Suprapubic skin (tissue), 4 donors: ENCODE data around the gene BUD23. TPM values are rescaled to one million over a fixed set of nuclear protein-coding genes. Genes with fewer than 3 reads are reported as not detected.

Experiments
- DNase-seq, 2 donors: peaks; one replicate each; pipeline ENCODE4 v3.0.0-alpha.2; 2019; ENCODE audit warnings: low spot score in 2 of 2
- H3K27ac ChIP-seq: fragments of 200-600 bp; sonication (generic); one replicate; pipeline ENCODE4 v1.5.1; 2019
- H3K27me3 ChIP-seq: fragments of 200-600 bp; sonication (generic); one replicate; pipeline ENCODE4 v1.5.1; 2019
- H3K36me3 ChIP-seq: fragments of 200-600 bp; sonication (generic); one replicate; pipeline ENCODE4 v1.5.1; 2019
- H3K4me1 ChIP-seq: fragments of 200-600 bp; sonication (generic); one replicate; pipeline ENCODE4 v1.5.1; 2019
- H3K4me3 ChIP-seq: fragments of 200-600 bp; sonication (generic); one replicate; pipeline ENCODE4 v1.5.1; 2019; ENCODE audit warnings: mild to moderate bottlenecking
- H3K9me3 ChIP-seq: fragments of 200-600 bp; sonication (generic); one replicate; pipeline ENCODE4 v1.5.1; 2019
- EP300 ChIP-seq: sonication (generic); formaldehyde crosslinking; IDR thresholded peaks from one replicate; pipeline ENCODE4 v1.6.1; 2017; ENCODE audit warnings: antibody characterized with exemption
- POLR2A ChIP-seq, 2 donors: fragments of 450-650 bp; IDR thresholded peaks; one replicate each; pipeline ENCODE4 v1.6.1; 2017; ENCODE audit warnings: antibody characterized with exemption in 2 of 2, mild to moderate bottlenecking in 2 of 2, moderate library complexity in 2 of 2
- POLR2AphosphoS5 ChIP-seq, 3 donors: sonication (generic); formaldehyde crosslinking; IDR thresholded peaks; one replicate each; pipeline ENCODE4 v1.6.1; 2017; ENCODE audit warnings: antibody characterized with exemption in 3 of 3
- WGBS: methylation state at CpG from one replicate; pipeline ENCODE4 v1.1.5; 2018; 5-methylcytosine and 5-hydroxymethylcytosine counted together
- total RNA-seq, 4 donors: library from RNA; depleted of rRNA; stranded (reverse); fragments of >200 nt; gene quantifications; one replicate each; pipeline ENCODE4 v1.1.0, GENCODE V29; 2016
- TF ChIP-seq, protein P1 (sequence below), 2 donors: fragments of 200-600 bp in 1 of 2; fragments of 450-650 bp in 1 of 2; sonication (generic) in 1 of 2; IDR thresholded peaks; one replicate each; pipeline ENCODE4 v1.5.1; 2016 to 2019; ENCODE audit warnings: antibody characterized with exemption in 2 of 2, mild to moderate bottlenecking in 1 of 2, moderate library complexity in 1 of 2

BUD23 gene
- total RNA-seq, 4 donors from 2014 or later, result 48.1 to 65.8 (median 53.8) TPM

DNA sequence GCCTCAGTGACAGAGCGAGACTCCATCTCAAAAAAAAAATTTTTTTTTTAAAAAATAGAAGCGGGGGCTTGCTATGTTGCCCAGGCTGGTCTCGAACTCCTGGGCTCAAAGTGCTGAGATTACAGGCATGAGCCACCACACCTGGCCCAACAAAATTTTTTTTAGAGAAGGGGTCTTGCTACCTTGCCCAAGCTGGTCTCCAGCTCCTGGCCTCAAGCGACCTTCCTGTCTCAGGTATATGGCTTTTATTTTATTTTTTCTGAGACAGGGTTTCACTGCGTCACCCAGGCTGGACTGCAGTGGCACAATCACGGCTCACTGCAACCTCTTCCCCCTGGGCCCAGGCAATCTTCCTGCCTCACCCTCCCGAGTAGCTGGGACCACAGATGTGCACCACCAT, 56.8 kb downstream of the BUD23 start:
- Histone ChIP-seq H3K36me3 (peaks cover 21% of the 10 kb centered on the region), H3K4me1 (peaks cover 36% of the 10 kb centered on the region), H3K27me3 (no peaks in the 10 kb centered on the region), H3K9me3 (no peaks in the 10 kb centered on the region), H3K4me3 (no peak overlapping the region), H3K27ac (peak overlapping the region; percentile 44)
- TF ChIP-seq POLR2AphosphoS5 (IDR thresholded peaks at IDR 0.05), result no peak
- no peak for TF ChIP-seq POLR2A (IDR thresholded peaks at IDR 0.05)
- TF ChIP-seq, protein P1, sequence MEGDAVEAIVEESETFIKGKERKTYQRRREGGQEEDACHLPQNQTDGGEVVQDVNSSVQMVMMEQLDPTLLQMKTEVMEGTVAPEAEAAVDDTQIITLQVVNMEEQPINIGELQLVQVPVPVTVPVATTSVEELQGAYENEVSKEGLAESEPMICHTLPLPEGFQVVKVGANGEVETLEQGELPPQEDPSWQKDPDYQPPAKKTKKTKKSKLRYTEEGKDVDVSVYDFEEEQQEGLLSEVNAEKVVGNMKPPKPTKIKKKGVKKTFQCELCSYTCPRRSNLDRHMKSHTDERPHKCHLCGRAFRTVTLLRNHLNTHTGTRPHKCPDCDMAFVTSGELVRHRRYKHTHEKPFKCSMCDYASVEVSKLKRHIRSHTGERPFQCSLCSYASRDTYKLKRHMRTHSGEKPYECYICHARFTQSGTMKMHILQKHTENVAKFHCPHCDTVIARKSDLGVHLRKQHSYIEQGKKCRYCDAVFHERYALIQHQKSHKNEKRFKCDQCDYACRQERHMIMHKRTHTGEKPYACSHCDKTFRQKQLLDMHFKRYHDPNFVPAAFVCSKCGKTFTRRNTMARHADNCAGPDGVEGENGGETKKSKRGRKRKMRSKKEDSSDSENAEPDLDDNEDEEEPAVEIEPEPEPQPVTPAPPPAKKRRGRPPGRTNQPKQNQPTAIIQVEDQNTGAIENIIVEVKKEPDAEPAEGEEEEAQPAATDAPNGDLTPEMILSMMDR (IDR thresholded peaks at IDR 0.05), result no peak
- no peak for TF ChIP-seq EP300
- DNase-seq, result no peak
- WGBS, result 91% methylated on average over 7 of the region's 7 CpGs

DNA sequence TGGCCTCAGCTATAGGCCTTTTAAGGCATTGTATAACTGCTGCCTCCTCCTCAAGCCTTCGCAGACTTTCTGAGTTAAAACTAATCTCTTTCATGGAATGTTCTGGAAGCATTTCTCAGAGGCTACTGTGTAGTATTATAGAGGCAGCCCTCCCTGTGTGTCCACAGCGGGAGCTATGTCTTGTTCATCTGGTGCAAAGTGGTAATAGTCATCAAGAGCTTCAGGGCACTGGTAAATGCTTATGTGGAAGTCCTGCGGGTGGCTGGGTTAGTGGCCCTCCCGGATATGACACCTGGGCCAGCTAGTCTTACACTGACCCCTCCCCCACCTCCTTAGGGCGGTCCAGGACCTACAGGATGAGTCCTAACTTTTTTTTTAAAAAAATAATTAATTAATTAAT, 57.4 kb downstream of the BUD23 start:
- no peaks in the 10 kb centered on the region for H3K9me3 ChIP-seq
- TF ChIP-seq EP300 (no peak), POLR2A (IDR thresholded peaks at IDR 0.05) (no peak), POLR2AphosphoS5 (IDR thresholded peaks at IDR 0.05) (no peak)
- TF ChIP-seq, protein P1 (IDR thresholded peaks at IDR 0.05), result no peak
- no peak overlapping the region for H3K4me3 ChIP-seq
- peak overlapping the region; percentile 44 for H3K27ac ChIP-seq
- no peaks in the 10 kb centered on the region for H3K27me3 ChIP-seq
- H3K4me1 ChIP-seq, result peaks cover 31% of the 10 kb centered on the region
- DNase-seq, result no peak
- 82% methylated on average over 5 of the region's 5 CpGs for whole genome bisulfite sequencing
- H3K36me3 ChIP-seq, result peaks cover 17% of the 10 kb centered on the region

DNA sequence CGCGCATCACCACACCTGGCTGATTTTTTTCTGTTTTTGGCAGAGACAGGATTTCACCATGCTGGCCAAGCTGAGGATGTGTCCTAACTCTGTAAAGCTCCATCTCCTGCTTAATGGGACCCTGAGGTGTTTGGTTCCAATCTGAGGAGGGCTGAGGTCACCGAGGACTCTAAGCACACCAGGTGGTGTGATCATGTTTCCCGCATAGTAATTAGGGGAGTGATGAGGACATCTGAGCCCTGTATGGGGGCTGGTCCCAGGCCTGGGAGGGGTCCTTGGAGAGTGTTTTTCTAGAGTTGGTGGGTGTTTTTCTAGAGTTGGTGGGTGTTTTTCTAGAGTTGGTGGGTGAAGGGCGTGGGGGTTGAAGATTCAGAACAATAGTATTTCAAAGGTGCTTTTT, 58.2 kb downstream of the BUD23 start:
- H3K9me3 ChIP-seq, result no peaks in the 10 kb centered on the region
- H3K27me3 ChIP-seq, result no peaks in the 10 kb centered on the region
- TF ChIP-seq, protein P1 (IDR thresholded peaks at IDR 0.05), result no peak
- TF ChIP-seq EP300, result no peak
- no peak for TF ChIP-seq POLR2AphosphoS5 (IDR thresholded peaks at IDR 0.05)
- no peak for TF ChIP-seq POLR2A (IDR thresholded peaks at IDR 0.05)
- peaks cover 31% of the 10 kb centered on the region for H3K4me1 ChIP-seq
- peak overlapping the region; percentile 75 for H3K27ac ChIP-seq
- WGBS, result 95% methylated on average over 3 of the region's 5 CpGs
- H3K4me3 ChIP-seq, result no peak overlapping the region
- peaks cover 9% of the 10 kb centered on the region for H3K36me3 ChIP-seq
- DNase-seq, result no peak

DNA sequence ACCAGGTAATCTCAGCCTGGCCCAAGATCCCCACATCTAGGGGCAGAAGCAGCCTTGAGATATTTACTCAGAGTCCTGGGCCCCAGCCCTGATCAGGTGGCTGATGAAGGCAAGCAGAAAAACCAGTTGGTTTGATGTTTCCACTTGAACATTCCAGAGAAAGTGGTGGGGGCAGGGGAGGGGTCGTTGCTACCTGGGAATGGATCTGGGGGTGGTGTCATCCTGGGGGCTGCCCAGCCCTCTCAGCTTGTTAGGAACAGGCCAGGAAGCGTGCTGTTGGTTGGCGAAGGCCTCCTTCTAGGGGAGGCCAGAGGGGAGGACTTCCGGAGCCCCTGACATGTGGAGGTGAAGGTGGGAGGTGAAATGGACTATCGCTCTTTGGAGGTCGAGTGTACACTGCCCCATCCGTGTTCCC, 58.9 kb downstream of the BUD23 start:
- H3K4me1 ChIP-seq, result peaks cover 29% of the 10 kb centered on the region
- H3K27ac ChIP-seq, result peak overlapping the region; percentile 75
- H3K36me3 ChIP-seq, result peaks cover 1% of the 10 kb centered on the region
- H3K27me3 ChIP-seq, result no peaks in the 10 kb centered on the region
- no peak for DNase-seq
- TF ChIP-seq POLR2AphosphoS5 (IDR thresholded peaks at IDR 0.05) (no peak), EP300 (no peak), POLR2A (IDR thresholded peaks at IDR 0.05) (no peak)
- TF ChIP-seq, protein P1 (IDR thresholded peaks at IDR 0.05), result no peak
- no peak overlapping the region for H3K4me3 ChIP-seq
- no peaks in the 10 kb centered on the region for H3K9me3 ChIP-seq
- WGBS, result 48% methylated on average over 7 of the region's 7 CpGs

DNA sequence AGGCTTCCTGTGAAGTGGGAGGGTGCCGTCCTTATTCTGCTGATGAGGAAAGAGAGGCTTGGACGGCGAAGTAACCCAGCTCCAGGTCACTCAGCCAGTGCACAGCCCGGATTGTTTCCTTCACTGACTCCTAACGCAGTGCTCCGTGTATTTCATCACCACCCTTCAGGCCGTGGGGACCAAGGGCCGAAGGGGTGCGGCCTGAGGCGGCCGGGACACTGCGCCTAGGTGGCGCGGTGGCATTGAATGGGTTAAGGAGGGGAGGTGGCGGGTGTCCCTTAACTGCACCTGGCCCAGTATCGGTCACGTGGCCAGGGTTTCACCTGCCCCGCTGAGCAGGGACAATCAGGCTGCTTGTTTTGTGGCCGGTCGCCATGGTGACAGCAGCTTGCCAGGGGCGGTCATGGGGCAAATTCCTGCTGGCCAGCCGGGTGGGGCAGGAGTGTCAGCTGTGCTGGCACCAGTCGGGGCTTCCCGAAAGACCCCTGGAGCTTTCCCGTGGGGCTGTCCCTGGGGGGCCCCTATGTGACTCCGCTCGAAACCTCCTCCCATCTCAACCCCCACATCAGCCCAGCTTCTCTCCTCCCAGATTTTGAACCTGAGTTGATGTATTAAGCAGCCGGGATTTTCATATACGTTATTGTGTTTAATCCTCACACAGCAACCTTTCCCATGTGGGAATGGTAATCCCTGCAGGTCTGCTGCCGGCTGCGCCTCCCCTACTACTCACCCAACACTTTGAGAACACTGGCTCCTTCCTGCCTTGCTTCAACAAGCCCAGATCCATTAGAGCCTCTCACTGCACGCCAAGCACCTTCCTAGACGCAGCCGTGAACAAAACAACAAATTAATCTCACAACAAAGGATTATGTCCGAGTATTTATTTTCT, 59.6 kb downstream of the BUD23 start:
- Histone ChIP-seq H3K36me3 (no peaks in the 10 kb centered on the region), H3K27me3 (no peaks in the 10 kb centered on the region), H3K27ac (peak overlapping the region; percentile 75), H3K9me3 (no peaks in the 10 kb centered on the region), H3K4me3 (no peak overlapping the region), H3K4me1 (peaks cover 23% of the 10 kb centered on the region)
- peak; percentile 86 to 89 for DNase-seq
- WGBS, result 35% methylated on average over 17 of the region's 35 CpGs
- TF ChIP-seq POLR2AphosphoS5 (IDR thresholded peaks at IDR 0.05), result no peak
- TF ChIP-seq EP300, result no peak
- TF ChIP-seq POLR2A (IDR thresholded peaks at IDR 0.05), result no peak
- TF ChIP-seq, protein P1 (IDR thresholded peaks at IDR 0.05), result no peak
